GM12878 (cell line): ENCODE data around the gene COL8A2. TPM values are rescaled to one million over a fixed set of nuclear protein-coding genes. Genes with fewer than 3 reads are reported as not detected.

Source experiments
- ATAC-seq: fragments of 200-7000 bp; cut with Tn5 transposase; 3 replicates; pipeline ENCODE4 v1.9.1; 2020; ENCODE audit warnings: mild to moderate bottlenecking, moderate library complexity
- BruUV-seq: library from RNA; stranded (reverse); fragments of 400-500 nt; replicated peaks from 2 replicates; lab custom pipeline; 2021; lab: Mats Ljungman, UMichigan
- CTCF ChIA-PET: fragments of 300-600 bp; sonication (Branson Sonifier 250); formaldehyde crosslinking; extraction: SDS; loops from one replicate; lab custom pipeline; 2021; ENCODE audit warnings: inconsistent platforms; lab: Yijun Ruan, JAX
- POLR2A ChIA-PET: fragments of 350-600 bp; formaldehyde crosslinking; extraction: SDS; loops from one replicate; lab custom pipeline; 2021; ENCODE audit warnings: inconsistent platforms; lab: Charles Lee
- RAD21 ChIA-PET: fragments of 300-600 bp; sonication (Branson Sonifier 250); formaldehyde crosslinking; loops from one replicate; lab custom pipeline; 2023; ENCODE audit warnings: antibody characterized with exemption; ENCODE audit not compliant: unreplicated experiment; lab: Charles Lee
- SMC1A ChIA-PET: fragments of 300-600 bp; sonication (Branson Sonifier 250); formaldehyde crosslinking; loops from one replicate; lab custom pipeline; 2023; ENCODE audit not compliant: unreplicated experiment, uncharacterized antibody; lab: Charles Lee
- DNase-seq: peaks from one replicate; pipeline ENCODE4 v3.0.0-alpha.2; 2011; ENCODE audit warnings: low read depth, low spot score
- FAIRE-seq: peaks from 3 replicates; lab custom pipeline; 2011; peaks lifted over from hg19 to GRCh38; lab: Jason Lieb, UNC
- H2AFZ ChIP-seq: 2 replicates; pipeline ENCODE4 v1.6.0; 2011; ENCODE audit warnings: low read depth, low read length, control low read depth; ENCODE audit not compliant: control insufficient read depth
- H3K27ac ChIP-seq: 2 replicates; pipeline ENCODE4 v1.5.1; 2011; ENCODE audit warnings: control low read depth; ENCODE audit not compliant: control insufficient read depth, insufficient read depth
- H3K27me3 ChIP-seq, 2 experiments: replicated peaks in 1 of 2; 2 replicates each; pipeline versions ENCODE4 v1.6.0 to v1.6.1; 2011; ENCODE audit warnings: low read length in 1 of 2; ENCODE audit not compliant: control insufficient read depth in 2 of 2, insufficient read depth in 2 of 2
- H3K36me3 ChIP-seq, 2 experiments: 2 replicates each; pipeline ENCODE4 v1.5.1; 2011; ENCODE audit warnings: low read length in 1 of 2; ENCODE audit not compliant: control insufficient read depth in 2 of 2, insufficient read depth in 2 of 2
- H3K4me1 ChIP-seq: 2 replicates; pipeline ENCODE4 v1.6.1; 2011; ENCODE audit warnings: mild to moderate bottlenecking, low read length, moderate library complexity, mixed read lengths; ENCODE audit not compliant: control insufficient read depth, insufficient read depth
- H3K4me2 ChIP-seq: 2 replicates; pipeline ENCODE4 v1.6.0; 2011; ENCODE audit warnings: control low read depth; ENCODE audit not compliant: control insufficient read depth, insufficient read depth
- H3K4me3 ChIP-seq: fragments of 200-600 bp; sonication (generic); 2 replicates; pipeline ENCODE4 v1.5.1; 2016
- H3K79me2 ChIP-seq: 2 replicates; pipeline ENCODE4 v1.6.0; 2011; ENCODE audit warnings: low read length; ENCODE audit not compliant: control insufficient read depth, insufficient read depth
- H3K9ac ChIP-seq: 2 replicates; pipeline ENCODE4 v1.8.0; 2011; ENCODE audit warnings: low read length, control low read depth, mixed read lengths; ENCODE audit not compliant: control insufficient read depth, insufficient read depth
- H3K9me3 ChIP-seq: replicated peaks from 3 replicates; pipeline ENCODE4 v1.5.1; 2011; ENCODE audit warnings: mild to moderate bottlenecking, low read length; ENCODE audit not compliant: control insufficient read depth, insufficient read depth
- H4K20me1 ChIP-seq: 2 replicates; pipeline ENCODE4 v1.6.0; 2011; ENCODE audit not compliant: control insufficient read depth, insufficient read depth
- FOXK2 ChIP-seq: fragments of 450-650 bp; IDR thresholded peaks from 2 replicates; pipeline ENCODE4 v1.6.1; 2017; ENCODE audit warnings: mild to moderate bottlenecking, moderate library complexity
- GABPA ChIP-seq: IDR thresholded peaks from 2 replicates; pipeline ENCODE4 v1.6.1; 2014; ENCODE audit warnings: antibody characterized with exemption, low read depth, mild to moderate bottlenecking, inconsistent platforms
- RAD51 ChIP-seq: fragments of 450-650 bp; IDR thresholded peaks from 2 replicates; pipeline ENCODE4 v1.6.1; 2016; ENCODE audit warnings: moderate library complexity, mild to moderate bottlenecking, inconsistent platforms
- SMAD1 ChIP-seq: fragments of 450-650 bp; IDR thresholded peaks from 2 replicates; pipeline ENCODE4 v1.6.1; 2018; ENCODE audit warnings: mild to moderate bottlenecking, low read depth; ENCODE audit not compliant: partially characterized antibody
- SMC3 ChIP-seq: IDR thresholded peaks from 2 replicates; pipeline ENCODE4 v1.6.1; 2011; ENCODE audit warnings: low read length, improper control_type of control experiment, borderline replicate concordance
- SREBF1 ChIP-seq: IDR thresholded peaks from 2 replicates; pipeline ENCODE4 v1.6.1; 2012; ENCODE audit warnings: mild to moderate bottlenecking, low read length
- SUZ12 ChIP-seq: fragments of 200-600 bp; sonication (generic); IDR thresholded peaks from one replicate; pipeline ENCODE4 v1.6.1; 2018; ENCODE audit warnings: antibody characterized with exemption, mild to moderate bottlenecking; ENCODE audit not compliant: unreplicated experiment
- ZNF274 ChIP-seq: IDR thresholded peaks from one replicate; pipeline ENCODE4 v1.8.0; 2011; ENCODE audit not compliant: insufficient read length, insufficient read depth
- ZZZ3 ChIP-seq: IDR thresholded peaks from 2 replicates; pipeline ENCODE4 v1.6.1; 2011; ENCODE audit warnings: low read depth; ENCODE audit not compliant: control insufficient read depth, insufficient read length
- WGBS: methylation state at CpG from one replicate; pipeline ENCODE4 v1.1.6; 2016; ENCODE audit warnings: low lambda C conversion rate; ENCODE audit not compliant: insufficient replicate concordance, insufficient coverage; ENCODE audit errors: missing lambda C conversion rate; 5-methylcytosine and 5-hydroxymethylcytosine counted together
- in situ Hi-C: fragments of 300-500 bp; cut with MboI; formaldehyde crosslinking; loops from 9 replicates; pipeline ENCODE4 v1.14.3; 2018; ENCODE audit warnings: mixed read lengths
- intact Hi-C: fragments of 100-400 bp; cut with micrococcal nuclease; formaldehyde crosslinking; loops from one replicate; pipeline ENCODE4 v1.14.2; 2022; ENCODE audit not compliant: unreplicated experiment
- polyA plus RNA-seq, 11 experiments: library from polyadenylated mRNA; depleted of rRNA in 4 of 11; unstranded in 6 of 11; stranded (reverse) in 5 of 11; fragments of >200 nt; fragmentation: Nextera tagmentation in 4 of 11; fragmentation: Illumina TruSeq in 1 of 11; extraction: Ambion mirVana in 4 of 11; extraction: Trizol in 1 of 11; gene quantifications; 1 replicate in 1 of 11; 2 replicates in 10 of 11; pipeline versions ENCODE4 v1.2.1 to v1.2.3, GENCODE V29; 2011 to 2016; ENCODE audit warnings: inconsistent platforms in 2 of 11, missing spikeins in 2 of 11, low read depth in 1 of 11
- total RNA-seq, 4 experiments: library from RNA; depleted of rRNA in 3 of 4; stranded (reverse); fragments of >200 nt in 3 of 4; fragmentation: Illumina TruSeq in 1 of 4; extraction: Trizol in 1 of 4; gene quantifications; 2 replicates each; pipeline versions ENCODE4 v1.2.1 to v1.2.3, GENCODE V29; 2013 to 2021
- TF ChIP-seq, protein P1 (sequence below): IDR thresholded peaks from 2 replicates; pipeline ENCODE4 v1.6.1; 2011; ENCODE audit warnings: borderline replicate concordance, low read depth, mild to moderate bottlenecking, moderate library complexity, mixed read lengths, low read length; ENCODE audit not compliant: insufficient read depth; ENCODE audit errors: extremely low read length
- TF ChIP-seq, protein P2 (sequence below): fragments of 450-650 bp; formaldehyde crosslinking; IDR thresholded peaks from 2 replicates; pipeline ENCODE4 v1.4.0; 2022; ENCODE audit warnings: mild to moderate bottlenecking, moderate library complexity

Gene COL8A2
- total and polyA plus RNA-seq, 10 of the 15 experiments (the other 5 are each of a cell fraction or from before 2014, with no cell fraction given) = 0.01 TPM; not detected in 9

DNA sequence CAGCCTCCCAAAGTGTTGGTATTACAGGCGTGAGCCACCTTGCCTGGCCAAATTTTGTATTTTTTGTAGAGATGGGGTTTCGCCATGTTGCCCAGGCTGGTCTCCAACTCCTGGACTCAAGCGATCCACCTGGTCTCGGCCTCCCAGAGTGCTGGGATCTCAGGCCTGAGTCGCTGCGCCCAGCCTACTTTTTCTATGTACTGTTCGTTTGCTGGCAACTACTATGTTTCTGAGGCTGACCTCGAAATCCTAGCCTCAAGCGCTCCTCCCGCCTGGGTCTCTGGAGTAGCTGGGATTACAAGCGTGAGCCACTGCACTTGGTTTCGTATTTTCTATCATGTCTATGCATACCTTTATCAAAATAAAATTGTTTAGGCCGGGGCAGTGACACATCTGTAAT lies 41.8 kb downstream of the COL8A2 start (continued):
- no peak for TF ChIP-seq ZZZ3

GRCh38 chr1:36081926-36082485 lies 43.0 kb downstream of the COL8A2 start:
- no peak for FAIRE-seq
- no peak for ATAC-seq
- ChIA-PET CTCF (no interaction called here), POLR2A (no interaction called here), RAD21 (no interaction called here), SMC1A (interaction anchor here (0.6 kb wide), 1 partner anchor 14 kb away, joined by 3 read pairs; no protein-coding TSS in a partner anchor)
- H3K9ac ChIP-seq = no peak overlapping the region
- DNase-seq = no peak
- no peaks in the 10 kb centered on the region for H3K9me3 ChIP-seq
- H2AFZ ChIP-seq = no peak overlapping the region
- no peaks in the 10 kb centered on the region for H3K4me1 ChIP-seq
- no peak overlapping the region for H3K4me3 ChIP-seq
- H3K36me3 ChIP-seq = no peaks in the 10 kb centered on the region
- no peak overlapping the region for H3K4me2 ChIP-seq
- no peaks in the 10 kb centered on the region for H3K79me2 ChIP-seq
- no peak overlapping the region for H3K27ac ChIP-seq
- H4K20me1 ChIP-seq = no peaks in the 10 kb centered on the region
- in situ Hi-C loops = no loop called here
- TF ChIP-seq SMC3 = no peak
- TF ChIP-seq RAD51 = no peak
- no peak for TF ChIP-seq GABPA
- TF ChIP-seq, protein P1, sequence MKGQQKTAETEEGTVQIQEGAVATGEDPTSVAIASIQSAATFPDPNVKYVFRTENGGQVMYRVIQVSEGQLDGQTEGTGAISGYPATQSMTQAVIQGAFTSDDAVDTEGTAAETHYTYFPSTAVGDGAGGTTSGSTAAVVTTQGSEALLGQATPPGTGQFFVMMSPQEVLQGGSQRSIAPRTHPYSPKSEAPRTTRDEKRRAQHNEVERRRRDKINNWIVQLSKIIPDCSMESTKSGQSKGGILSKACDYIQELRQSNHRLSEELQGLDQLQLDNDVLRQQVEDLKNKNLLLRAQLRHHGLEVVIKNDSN = no peak
- no peak for TF ChIP-seq SMAD1
- TF ChIP-seq, protein P2, sequence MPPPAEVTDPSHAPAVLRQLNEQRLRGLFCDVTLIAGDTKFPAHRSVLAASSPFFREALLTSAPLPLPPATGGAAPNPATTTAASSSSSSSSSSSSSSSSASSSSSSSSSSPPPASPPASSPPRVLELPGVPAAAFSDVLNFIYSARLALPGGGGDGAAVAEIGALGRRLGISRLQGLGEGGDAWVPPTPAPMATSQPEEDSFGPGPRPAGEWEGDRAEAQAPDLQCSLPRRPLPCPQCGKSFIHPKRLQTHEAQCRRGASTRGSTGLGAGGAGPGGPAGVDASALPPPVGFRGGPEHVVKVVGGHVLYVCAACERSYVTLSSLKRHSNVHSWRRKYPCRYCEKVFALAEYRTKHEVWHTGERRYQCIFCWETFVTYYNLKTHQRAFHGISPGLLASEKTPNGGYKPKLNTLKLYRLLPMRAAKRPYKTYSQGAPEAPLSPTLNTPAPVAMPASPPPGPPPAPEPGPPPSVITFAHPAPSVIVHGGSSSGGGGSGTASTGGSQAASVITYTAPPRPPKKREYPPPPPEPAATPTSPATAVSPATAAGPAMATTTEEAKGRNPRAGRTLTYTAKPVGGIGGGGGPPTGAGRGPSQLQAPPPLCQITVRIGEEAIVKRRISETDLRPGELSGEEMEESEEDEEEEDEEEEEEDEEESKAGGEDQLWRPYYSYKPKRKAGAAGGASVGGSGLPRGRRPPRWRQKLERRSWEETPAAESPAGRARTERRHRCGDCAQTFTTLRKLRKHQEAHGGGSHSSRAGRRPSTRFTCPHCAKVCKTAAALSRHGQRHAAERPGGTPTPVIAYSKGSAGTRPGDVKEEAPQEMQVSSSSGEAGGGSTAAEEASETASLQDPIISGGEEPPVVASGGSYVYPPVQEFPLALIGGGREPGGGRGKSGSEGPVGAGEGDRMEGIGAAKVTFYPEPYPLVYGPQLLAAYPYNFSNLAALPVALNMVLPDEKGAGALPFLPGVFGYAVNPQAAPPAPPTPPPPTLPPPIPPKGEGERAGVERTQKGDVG (CRISPR knock-in tag) = no peak
- TF ChIP-seq FOXK2 = no peak
- TF ChIP-seq SREBF1 = no peak
- TF ChIP-seq ZNF274 = no peak
- TF ChIP-seq SUZ12 = no peak
- H3K27me3 ChIP-seq = no peaks in the 10 kb centered on the region; a peak in 1 of 4 replicates
- intact Hi-C loops = loop anchor here (10.0 kb wide), 1 partner anchor 197 kb away; the partner anchor contains the start of gene AGO1
- no TSS peak for BruUV-seq
- 19% methylated on average over 3 of the region's 3 CpGs for WGBS
